ENCODE measurements around the gene HS3ST5. TPM values are rescaled to one million over a fixed set of nuclear protein-coding genes. Genes with fewer than 3 reads are reported as not detected.

The HS3ST5 gene
- total RNA-seq, 3 donors from 2014 or later (not counting 1 experiment from before 2014, with no cell fraction given), result not detected

DNA sequence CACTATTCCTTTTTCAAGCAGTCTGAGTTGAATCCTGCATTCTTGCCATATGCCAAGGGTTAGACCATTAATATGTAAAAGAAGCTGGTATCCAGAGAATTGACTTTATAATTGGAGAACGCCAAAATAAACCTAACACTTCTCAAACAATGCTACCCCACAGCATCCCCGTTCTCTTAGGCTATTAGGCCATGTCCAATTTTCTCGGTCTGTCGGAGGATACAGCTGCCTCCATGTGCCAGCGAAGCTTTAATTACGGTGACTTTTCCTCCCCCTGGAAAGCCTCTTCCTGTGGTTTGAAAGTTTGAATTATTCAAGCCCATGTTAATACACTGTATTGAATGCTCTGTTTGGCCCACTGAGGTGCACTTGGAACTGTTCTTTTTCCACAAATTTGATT is 60.5 kb downstream of the HS3ST5 start:
- Histone ChIP-seq H3K27ac (ENCODE audit: low read length) (no peak overlapping the region), H3K36me3 (ENCODE audit: control insufficient read depth, insufficient read depth, low read length) (no peaks in the 10 kb centered on the region), H3K4me1 (ENCODE audit: control insufficient read depth, insufficient read depth, low read length) (no peaks in the 10 kb centered on the region), H3K9me3 (ENCODE audit: control insufficient read depth, insufficient read depth, low read length) (no peaks in the 10 kb centered on the region), H3K27me3 (ENCODE audit: control insufficient read depth, insufficient read depth, low read length) (no peaks in the 10 kb centered on the region), H3K4me3 (ENCODE audit: low read length) (no peak overlapping the region)
- Mint-ChIP-seq H3K27me3 (ENCODE audit: low read depth in 2 of 2) (no peaks in the 10 kb centered on the region), H3K27ac (no peak overlapping the region), H3K9me3 (peaks cover 0 to 2% of the 10 kb centered on the region in 2 donors), H3K4me1 (no peaks in the 10 kb centered on the region), H3K4me3 (no peak overlapping the region), H3K36me3 (no peaks in the 10 kb centered on the region)
- ATAC-seq (no peak), DNase-seq (no peak)
- TF ChIP-seq, protein P1, sequence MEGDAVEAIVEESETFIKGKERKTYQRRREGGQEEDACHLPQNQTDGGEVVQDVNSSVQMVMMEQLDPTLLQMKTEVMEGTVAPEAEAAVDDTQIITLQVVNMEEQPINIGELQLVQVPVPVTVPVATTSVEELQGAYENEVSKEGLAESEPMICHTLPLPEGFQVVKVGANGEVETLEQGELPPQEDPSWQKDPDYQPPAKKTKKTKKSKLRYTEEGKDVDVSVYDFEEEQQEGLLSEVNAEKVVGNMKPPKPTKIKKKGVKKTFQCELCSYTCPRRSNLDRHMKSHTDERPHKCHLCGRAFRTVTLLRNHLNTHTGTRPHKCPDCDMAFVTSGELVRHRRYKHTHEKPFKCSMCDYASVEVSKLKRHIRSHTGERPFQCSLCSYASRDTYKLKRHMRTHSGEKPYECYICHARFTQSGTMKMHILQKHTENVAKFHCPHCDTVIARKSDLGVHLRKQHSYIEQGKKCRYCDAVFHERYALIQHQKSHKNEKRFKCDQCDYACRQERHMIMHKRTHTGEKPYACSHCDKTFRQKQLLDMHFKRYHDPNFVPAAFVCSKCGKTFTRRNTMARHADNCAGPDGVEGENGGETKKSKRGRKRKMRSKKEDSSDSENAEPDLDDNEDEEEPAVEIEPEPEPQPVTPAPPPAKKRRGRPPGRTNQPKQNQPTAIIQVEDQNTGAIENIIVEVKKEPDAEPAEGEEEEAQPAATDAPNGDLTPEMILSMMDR (IDR thresholded peaks at IDR 0.05), result no peak
- 30% methylated on average over 6 of the region's 6 CpGs for WGBS (ENCODE audit: insufficient coverage)
- intact Hi-C loops (cut with micrococcal nuclease), result no loop called here

DNA sequence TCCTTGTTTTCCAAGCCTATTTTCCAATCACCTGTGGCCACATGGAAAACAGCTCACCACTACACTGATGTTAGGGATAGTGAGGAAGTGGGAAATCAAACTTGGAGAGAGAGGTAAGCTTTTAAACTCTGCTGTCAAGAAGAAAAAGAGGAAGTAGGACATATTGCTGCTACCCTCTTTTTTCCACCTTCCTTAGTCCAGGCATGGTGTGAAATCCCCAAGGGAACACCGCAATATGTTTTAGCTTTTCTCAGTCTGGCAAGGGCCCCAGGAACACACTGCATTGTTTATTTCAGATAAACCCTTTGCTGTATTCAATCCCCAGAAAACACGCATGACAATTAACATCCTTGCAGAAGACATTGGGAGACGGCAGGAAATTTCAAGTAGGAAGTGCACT is 61.3 kb downstream of the HS3ST5 start:
- TF ChIP-seq, protein P1 (IDR thresholded peaks at IDR 0.05), result no peak
- no peak overlapping the region for H3K4me3 Mint-ChIP-seq
- H3K27me3 Mint-ChIP-seq (ENCODE audit: low read depth in 2 of 2), result no peaks in the 10 kb centered on the region
- Histone ChIP-seq H3K4me3 (ENCODE audit: low read length) (no peak overlapping the region), H3K27me3 (ENCODE audit: control insufficient read depth, insufficient read depth, low read length) (no peaks in the 10 kb centered on the region), H3K27ac (ENCODE audit: low read length) (no peak overlapping the region), H3K4me1 (ENCODE audit: control insufficient read depth, insufficient read depth, low read length) (no peaks in the 10 kb centered on the region), H3K36me3 (ENCODE audit: control insufficient read depth, insufficient read depth, low read length) (no peaks in the 10 kb centered on the region), H3K9me3 (ENCODE audit: control insufficient read depth, insufficient read depth, low read length) (no peaks in the 10 kb centered on the region)
- H3K27ac Mint-ChIP-seq, result no peak overlapping the region
- no peaks in the 10 kb centered on the region for H3K4me1 Mint-ChIP-seq
- H3K9me3 Mint-ChIP-seq, result peaks cover 0 to 2% of the 10 kb centered on the region in 2 donors
- WGBS (ENCODE audit: insufficient coverage), result 53% methylated on average over 3 of the region's 3 CpGs
- no peak for DNase-seq
- no peak for ATAC-seq
- intact Hi-C loops (cut with micrococcal nuclease), result no loop called here
- no peaks in the 10 kb centered on the region for H3K36me3 Mint-ChIP-seq

DNA sequence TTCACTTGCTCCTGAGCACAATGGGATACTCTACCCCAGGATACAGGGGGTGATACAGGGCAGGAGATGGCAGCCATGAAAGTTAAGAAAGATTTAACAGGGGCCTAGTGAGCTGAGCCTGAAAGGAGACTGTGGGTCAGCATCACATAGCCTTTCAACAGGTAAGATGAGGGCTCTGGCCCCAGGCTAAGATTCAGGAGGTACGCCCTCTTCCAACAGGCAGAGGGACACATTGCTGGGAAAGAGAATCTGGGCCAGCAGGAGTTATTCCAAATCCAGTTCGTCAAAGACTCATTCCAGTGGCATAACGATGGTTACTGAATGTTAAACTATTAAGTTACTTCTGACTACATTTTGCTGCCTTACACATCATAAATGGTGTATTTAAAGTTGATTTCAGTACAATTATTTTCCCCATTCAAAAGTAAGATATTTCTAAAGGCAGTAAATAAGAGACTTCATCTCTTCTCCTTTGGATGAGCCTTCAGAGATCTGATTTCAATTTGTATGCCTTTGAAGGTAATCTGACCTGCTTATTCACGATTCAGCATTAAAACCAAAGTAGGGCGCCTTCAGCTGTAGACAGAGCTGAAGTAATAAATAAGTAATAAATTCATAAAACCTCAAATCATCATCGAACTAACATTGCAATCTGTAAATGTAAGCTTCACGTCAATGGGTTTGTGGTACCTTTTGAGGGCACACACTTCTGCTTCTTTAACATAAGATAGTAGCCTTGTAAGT is 62.4 kb downstream of the HS3ST5 start:
- Histone ChIP-seq H3K4me3 (ENCODE audit: low read length) (no peak overlapping the region), H3K9me3 (ENCODE audit: control insufficient read depth, insufficient read depth, low read length) (no peaks in the 10 kb centered on the region), H3K27me3 (ENCODE audit: control insufficient read depth, insufficient read depth, low read length) (no peaks in the 10 kb centered on the region), H3K4me1 (ENCODE audit: control insufficient read depth, insufficient read depth, low read length) (no peaks in the 10 kb centered on the region), H3K27ac (ENCODE audit: low read length) (no peak overlapping the region), H3K36me3 (ENCODE audit: control insufficient read depth, insufficient read depth, low read length) (no peaks in the 10 kb centered on the region)
- TF ChIP-seq, protein P1 (IDR thresholded peaks at IDR 0.05), result no peak
- Mint-ChIP-seq H3K9me3 (peaks cover 0 to 2% of the 10 kb centered on the region in 2 donors), H3K27me3 (ENCODE audit: low read depth in 2 of 2) (no peaks in the 10 kb centered on the region), H3K27ac (no peak overlapping the region), H3K36me3 (no peaks in the 10 kb centered on the region), H3K4me1 (no peaks in the 10 kb centered on the region), H3K4me3 (no peak overlapping the region)
- intact Hi-C loops (cut with micrococcal nuclease), result no loop called here
- ATAC-seq (no peak), DNase-seq (no peak)
- 98% methylated on average over 3 of the region's 7 CpGs for WGBS (ENCODE audit: insufficient coverage)

DNA sequence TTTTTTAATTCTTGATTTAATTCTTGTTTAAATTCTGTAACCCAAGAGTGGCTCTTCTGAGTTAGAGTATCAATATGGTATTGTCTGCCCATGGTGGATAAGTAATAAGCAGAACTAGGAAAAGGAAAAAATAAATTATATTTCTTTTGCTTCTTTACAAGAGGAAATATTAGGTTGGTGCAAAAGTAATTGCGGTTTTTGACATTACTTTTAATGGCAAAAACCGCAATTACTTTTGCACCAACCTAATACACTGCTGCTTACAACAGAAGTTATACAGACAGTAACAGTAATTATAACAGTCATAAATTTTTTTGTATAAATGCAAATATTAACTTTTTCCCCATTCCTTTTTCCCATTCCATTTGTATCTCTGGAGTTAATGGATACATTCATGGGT is 65.6 kb downstream of the HS3ST5 start:
- TF ChIP-seq, protein P1 (IDR thresholded peaks at IDR 0.05), result no peak
- Mint-ChIP-seq H3K36me3 (no peaks in the 10 kb centered on the region), H3K4me3 (no peak overlapping the region), H3K9me3 (peaks cover 0 to 2% of the 10 kb centered on the region in 2 donors), H3K4me1 (no peaks in the 10 kb centered on the region), H3K27me3 (ENCODE audit: low read depth in 2 of 2) (no peaks in the 10 kb centered on the region), H3K27ac (no peak overlapping the region)
- Histone ChIP-seq H3K9me3 (ENCODE audit: control insufficient read depth, insufficient read depth, low read length) (no peaks in the 10 kb centered on the region), H3K27me3 (ENCODE audit: control insufficient read depth, insufficient read depth, low read length) (no peaks in the 10 kb centered on the region), H3K4me1 (ENCODE audit: control insufficient read depth, insufficient read depth, low read length) (no peaks in the 10 kb centered on the region), H3K4me3 (ENCODE audit: low read length) (no peak overlapping the region), H3K36me3 (ENCODE audit: control insufficient read depth, insufficient read depth, low read length) (no peaks in the 10 kb centered on the region), H3K27ac (ENCODE audit: low read length) (no peak overlapping the region)
- intact Hi-C loops (cut with micrococcal nuclease), result no loop called here
- no CpG with 5 or more reads among the region's 2 CpGs for WGBS (ENCODE audit: insufficient coverage)
- DNase-seq (no peak), ATAC-seq (no peak)
